Frontal cortex (tissue), 4 donors: ENCODE measurements around the gene AJM1. TPM values are rescaled to one million over a fixed set of nuclear protein-coding genes. Genes with fewer than 3 reads are reported as not detected.

ENCODE experiments used
- DNase-seq, 2 donors: peaks; one replicate each; pipeline ENCODE4 v3.0.0; 2012; ENCODE audit warnings: low spot score in 2 of 2
- FAIRE-seq: peaks from 2 replicates; lab custom pipeline; 2012; peaks lifted over from hg19 to GRCh38; lab: Jason Lieb, UNC
- total RNA-seq: library from RNA; depleted of rRNA; stranded (reverse); fragments of >200 nt; gene quantifications from one replicate; pipeline ENCODE4 v1.2.3, GENCODE V29; 2014
- donor health status: control.
- donor health status: control.
- donor health status: control.

The AJM1 gene
- total RNA-seq, 1 donor from 2014 or later, result 0.82 TPM

GRCh38 chr9:136852664-136853595, 10.7 kb downstream of the AJM1 start:
- DNase-seq (no peak), FAIRE-seq (no peak)

GRCh38 chr9:136853596-136854112, 11.4 kb downstream of the AJM1 start:
- no peak for DNase-seq
- no peak for FAIRE-seq

- no peak for FAIRE-seq
These were observed 12.0 kb downstream of the AJM1 start for GRCh38 chr9:136854113-136854841.

GRCh38 chr9:136854842-136855460, 12.7 kb downstream of the AJM1 start:
- FAIRE-seq (no peak), DNase-seq (no peak)

More at GRCh38 chr9:136854113-136854841, 12.0 kb downstream of the AJM1 start:
- no peak for DNase-seq

- FAIRE-seq (no peak), DNase-seq (no peak)
These were observed 13.3 kb downstream of the AJM1 start for GRCh38 chr9:136855461-136856078.

- no peak for FAIRE-seq
- no peak for DNase-seq
These were observed 13.8 kb downstream of the AJM1 start for GRCh38 chr9:136856079-136856476.

- no peak for DNase-seq
- FAIRE-seq, result no peak
These were observed 14.4 kb downstream of the AJM1 start for GRCh38 chr9:136856541-136857141.

GRCh38 chr9:136857166-136857565, 14.9 kb downstream of the AJM1 start:
- FAIRE-seq (no peak), DNase-seq (no peak)

- no peak for DNase-seq
- FAIRE-seq, result no peak
These were observed 15.5 kb downstream of the AJM1 start for GRCh38 chr9:136857581-136858412.

- FAIRE-seq, result no peak
- DNase-seq, result no peak
These were observed 16.2 kb downstream of the AJM1 start for GRCh38 chr9:136858452-136858843.

- DNase-seq (peak in 1 of 2 donors; percentile 76), FAIRE-seq (no peak)
These were observed 16.8 kb downstream of the AJM1 start for GRCh38 chr9:136858844-136859757.

- DNase-seq (no peak), FAIRE-seq (no peak)
These were observed 18.3 kb downstream of the AJM1 start for GRCh38 chr9:136860529-136860928.

GRCh38 chr9:136860933-136861873, 18.9 kb downstream of the AJM1 start:
- FAIRE-seq (no peak), DNase-seq (no peak)

GRCh38 chr9:136861874-136862457, 19.7 kb downstream of the AJM1 start:
- DNase-seq (no peak), FAIRE-seq (no peak)

GRCh38 chr9:136862849-136863622, 20.8 kb downstream of the AJM1 start:
- no peak for DNase-seq
- no peak for FAIRE-seq
